ENCODE measurements around the gene RASD2. TPM values are rescaled to one million over a fixed set of nuclear protein-coding genes. Genes with fewer than 3 reads are reported as not detected.

Gene RASD2
- total and polyA plus RNA-seq, 10 of the 15 experiments (the other 5 are each of a cell fraction or from before 2014, with no cell fraction given), result 0.03 TPM; not detected in 9

- Histone ChIP-seq H3K4me1 (ENCODE audit: control insufficient read depth, insufficient read depth, low read length) (no peaks in the 10 kb centered on the region), H2AFZ (ENCODE audit: control insufficient read depth, low read depth, low read length) (no peak overlapping the region), H3K9ac (ENCODE audit: control insufficient read depth, insufficient read depth, low read length) (no peak overlapping the region), H3K27me3 (replicated peaks in 1 of 2; ENCODE audit: control insufficient read depth in 2 of 2, insufficient read depth in 2 of 2, low read length in 1 of 2) (peaks cover 0 to 2% of the 10 kb centered on the region in 2 experiments; a peak in 3 of 4 replicates), H3K79me2 (ENCODE audit: control insufficient read depth, insufficient read depth, low read length) (no peaks in the 10 kb centered on the region), H3K9me3 (replicated peaks; ENCODE audit: control insufficient read depth, insufficient read depth, low read length) (no peaks in the 10 kb centered on the region), H4K20me1 (ENCODE audit: control insufficient read depth, insufficient read depth) (no peaks in the 10 kb centered on the region), H3K36me3 (ENCODE audit: control insufficient read depth in 2 of 2, insufficient read depth in 2 of 2, low read length in 1 of 2) (no peaks in the 10 kb centered on the region), H3K27ac (ENCODE audit: control insufficient read depth, insufficient read depth) (no peak overlapping the region), H3K4me2 (ENCODE audit: control insufficient read depth, insufficient read depth) (no peak overlapping the region), H3K4me3 (no peak overlapping the region)
- ChIA-PET SMC1A (ENCODE audit: uncharacterized antibody, unreplicated experiment) (interaction anchor here (1.2 kb wide), 1 partner anchor 8 kb away, joined by 3 read pairs; no protein-coding TSS in a partner anchor), CTCF (interaction anchor here (1.2 kb wide), 1 partner anchor 14 kb away, joined by 3 read pairs; no protein-coding TSS in a partner anchor), RAD21 (ENCODE audit: unreplicated experiment) (no interaction called here), POLR2A (no interaction called here)
- in situ Hi-C loops (cut with MboI) (no loop called here), intact Hi-C loops (cut with micrococcal nuclease; ENCODE audit: unreplicated experiment) (no loop called here)
- DNase-seq (ENCODE audit: low read depth, low spot score) (no peak), FAIRE-seq (no peak), ATAC-seq (no peak)
- 32% methylated on average over 17 of the region's 17 CpGs for WGBS (ENCODE audit: insufficient coverage, insufficient replicate concordance, low lambda C conversion rate, missing lambda C conversion rate)
- BruUV-seq (replicated peaks), result no TSS peak
- TF ChIP-seq CBX5 (IDR thresholded peaks at IDR 0.05; ENCODE audit: low read depth), result no peak
- TF ChIP-seq PRDM15 (CRISPR knock-in tag; IDR thresholded peaks at IDR 0.05), result no peak
- no peak for TF ChIP-seq ZBTB11 (CRISPR knock-in tag; IDR thresholded peaks at IDR 0.05)
- no peak for TF ChIP-seq BCLAF1 (IDR thresholded peaks at IDR 0.05)
- TF ChIP-seq POU2F2 (IDR thresholded peaks at IDR 0.05; ENCODE audit: borderline replicate concordance, low read depth, low read length), result no peak
- no peak for TF ChIP-seq TBL1XR1 (IDR thresholded peaks at IDR 0.05; ENCODE audit: low read depth, low read length)
- no peak for TF ChIP-seq SMARCA5 (IDR thresholded peaks at IDR 0.05)
- no peak for TF ChIP-seq FOXM1 (IDR thresholded peaks at IDR 0.05; ENCODE audit: low read depth, low read length)
- TF ChIP-seq GABPA (IDR thresholded peaks at IDR 0.05; ENCODE audit: low read depth), result no peak
- TF ChIP-seq MEF2B (IDR thresholded peaks at IDR 0.05; ENCODE audit: partially characterized antibody, poor library complexity, severe bottlenecking), result no peak
- TF ChIP-seq HDAC6 (IDR thresholded peaks at IDR 0.05; ENCODE audit: unreplicated experiment), result no peak
These were observed 28.4 kb downstream of the RASD2 start for GRCh38 chr22:35568751-35569739.

Measured in GM12878 (cell line).